ENCODE results near the gene NR4A2.

NR4A2 gene

DNA sequence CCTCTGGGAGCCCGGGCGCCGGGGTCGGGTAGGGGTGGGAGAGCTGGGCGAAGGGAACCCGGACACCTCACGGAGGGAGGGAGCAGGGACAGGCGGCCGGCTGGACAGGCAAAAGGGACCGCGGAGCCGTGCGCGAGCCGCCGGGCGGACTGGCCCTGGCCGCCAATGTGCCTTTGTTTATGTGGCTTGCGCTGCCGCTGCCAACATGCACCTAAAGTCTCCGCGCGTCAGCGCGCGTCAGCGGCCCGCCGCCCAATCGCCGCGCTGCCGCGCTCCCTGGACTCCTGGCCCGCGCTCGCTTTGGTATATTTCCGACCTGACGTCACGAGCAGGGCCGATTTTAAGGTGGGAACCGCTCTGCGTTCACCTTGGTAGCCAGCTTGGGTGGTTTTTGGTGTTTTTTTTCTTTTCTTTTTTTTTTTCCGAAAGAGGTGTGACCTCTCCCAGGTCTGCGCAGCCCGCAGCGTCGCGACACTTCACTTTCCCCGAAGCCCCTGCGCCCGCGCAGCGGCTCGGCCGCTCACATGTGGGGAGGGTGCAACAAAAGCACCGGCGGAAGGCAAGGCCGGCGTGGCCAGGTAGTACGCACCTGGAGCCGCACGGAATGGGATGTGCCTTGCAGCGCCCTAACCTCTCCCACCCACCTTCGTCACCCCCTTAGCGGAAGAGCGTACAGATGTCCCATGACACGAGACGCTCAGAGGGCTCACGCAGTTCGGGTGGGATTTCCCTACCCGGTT lies at the start of gene NR4A2:
Gene NR4A2, minus strand, starts transcription at position 188 of the 740 bp plus-strand sequence. CDS start 2,535 bp downstream, outside the sequence.
- peak; percentile 90 for DNase-seq

DNA sequence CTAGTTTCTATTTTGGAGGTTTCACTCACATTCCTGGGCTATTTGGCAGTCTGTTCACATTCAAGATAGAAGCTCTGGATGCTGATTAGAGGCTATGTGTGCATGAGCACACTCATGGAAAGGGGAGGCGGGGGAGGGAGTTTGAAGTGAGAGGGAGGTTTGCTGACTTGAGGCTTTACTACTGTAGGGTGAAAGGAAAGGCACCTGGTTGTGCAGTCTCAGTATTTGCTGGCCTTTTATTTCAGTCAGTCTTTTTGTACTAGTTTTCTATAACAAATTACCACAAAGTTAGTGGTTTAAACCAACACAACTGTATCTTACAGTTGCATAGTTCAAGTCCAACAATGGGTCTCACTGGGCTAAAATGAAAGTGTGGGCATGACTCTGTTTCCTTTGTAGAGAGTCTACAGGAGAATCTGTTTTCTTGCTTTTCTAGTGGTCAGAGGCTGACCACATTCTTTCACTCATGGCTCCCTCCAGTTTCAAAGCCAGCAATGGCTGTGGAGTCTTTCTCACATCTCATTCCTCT lies 47.7 kb upstream of the NR4A2 start:
- DNase-seq = no peak

DNA sequence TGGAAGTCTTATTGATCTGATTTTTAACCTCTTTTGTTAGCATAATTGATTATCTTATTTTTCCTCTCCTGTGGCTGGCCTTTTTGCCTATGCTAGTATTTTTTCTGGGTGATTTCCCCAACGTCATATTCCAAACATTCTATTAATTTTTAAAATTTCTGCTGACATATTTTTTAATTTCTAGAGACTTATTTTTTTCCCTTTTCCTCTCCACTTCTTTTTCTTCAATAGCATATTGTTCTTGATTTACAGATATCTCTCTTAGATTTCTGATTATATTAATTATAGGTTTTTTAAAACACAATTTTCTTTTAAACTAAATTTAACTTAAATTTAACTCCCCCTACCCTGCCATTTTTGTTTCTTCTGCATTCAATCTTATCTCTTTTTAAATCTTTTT lies 47.2 kb upstream of the NR4A2 start:
- DNase-seq = no peak

DNA sequence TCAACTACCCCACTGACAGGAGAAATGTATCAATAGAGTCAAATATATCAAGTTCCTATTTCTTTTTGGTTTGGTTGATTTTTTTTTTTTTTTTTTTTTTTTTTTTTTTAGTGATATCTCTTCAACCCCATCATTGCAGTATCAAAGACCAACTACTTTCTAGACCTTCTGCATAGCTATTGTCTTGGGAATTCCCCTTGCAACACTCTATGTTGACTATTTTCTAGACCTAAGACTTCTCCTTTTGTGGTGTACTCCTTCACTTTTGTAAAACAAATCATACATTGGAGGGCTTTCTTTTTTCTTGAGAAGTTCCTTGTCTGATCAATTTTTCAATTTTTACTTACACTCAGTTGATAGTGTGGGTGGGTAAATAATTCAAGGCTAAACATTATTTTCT lies 46.5 kb upstream of the NR4A2 start:
- DNase-seq = no peak

DNA sequence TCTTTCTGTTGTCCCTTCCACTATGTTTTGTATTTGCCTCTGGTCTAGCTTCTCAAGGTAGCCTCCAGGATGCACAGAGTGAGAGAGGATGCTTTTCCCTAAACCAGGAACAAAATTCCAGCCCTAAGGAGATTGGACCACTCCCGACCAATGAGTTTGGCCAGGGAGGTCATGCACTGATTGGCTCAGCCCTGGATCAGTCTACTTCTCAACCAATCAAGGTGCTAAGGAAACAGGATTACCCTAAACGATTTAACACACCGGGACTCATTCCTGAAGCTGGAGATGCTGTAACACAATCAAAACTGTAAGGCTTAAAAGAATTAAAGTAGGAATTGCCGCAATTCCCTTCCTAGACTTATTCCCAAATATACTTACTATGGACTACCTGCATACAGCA lies 34.2 kb upstream of the NR4A2 start:
- no peak for DNase-seq

DNA sequence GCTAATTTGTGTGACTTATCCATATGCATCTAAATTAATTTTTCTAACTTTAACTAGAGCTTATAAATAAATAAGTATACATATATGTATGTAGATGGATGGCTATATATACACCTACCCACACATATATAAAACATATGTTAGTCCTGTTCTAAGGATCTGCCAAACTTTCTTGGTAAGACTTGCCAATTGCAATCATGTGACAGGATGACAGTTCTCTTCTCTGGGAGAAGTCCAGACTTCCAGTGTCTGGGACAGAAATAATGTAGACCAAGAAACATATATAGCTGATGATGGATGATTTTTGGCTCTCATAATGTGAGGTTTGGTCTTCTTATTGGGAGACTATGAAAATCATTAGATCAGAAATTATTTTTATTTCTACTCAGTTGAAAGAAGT lies 30.6 kb upstream of the NR4A2 start:
- DNase-seq = no peak

DNA sequence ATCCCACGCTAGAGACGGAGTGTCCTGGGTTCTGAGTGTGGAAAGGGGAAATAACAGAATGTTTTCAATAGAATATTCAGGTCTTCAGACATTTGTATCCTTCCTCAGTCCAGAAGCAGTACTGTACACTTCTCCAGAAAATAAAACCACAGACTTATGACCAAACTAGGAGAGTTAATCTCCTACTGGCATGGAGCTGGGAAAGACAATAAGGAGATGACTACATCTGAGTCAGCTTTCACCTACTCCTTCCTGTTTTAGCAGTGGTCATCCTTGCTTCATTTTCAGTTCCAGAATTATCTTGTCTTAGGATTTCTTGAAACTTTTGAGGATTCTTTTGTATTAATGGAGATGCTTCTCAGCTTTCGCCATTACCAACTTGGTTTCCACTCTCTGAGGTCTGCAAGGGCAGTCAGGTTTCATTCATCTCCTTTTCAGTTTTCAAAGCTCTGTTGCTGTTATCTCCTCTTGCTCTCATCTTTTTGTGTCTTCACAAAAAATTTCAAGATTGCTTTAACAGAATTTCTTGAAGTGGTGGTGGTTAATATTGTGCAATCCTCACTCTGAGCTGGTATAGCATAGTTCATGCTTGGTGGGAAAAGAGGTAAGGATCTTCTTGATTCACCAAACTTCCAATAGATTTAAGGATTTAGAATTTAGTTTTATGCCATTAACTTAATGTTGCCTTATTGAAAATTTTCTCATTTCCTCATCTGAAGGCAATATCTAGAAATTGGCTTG lies 23.7 kb upstream of the NR4A2 start:
- no peak for DNase-seq

DNA sequence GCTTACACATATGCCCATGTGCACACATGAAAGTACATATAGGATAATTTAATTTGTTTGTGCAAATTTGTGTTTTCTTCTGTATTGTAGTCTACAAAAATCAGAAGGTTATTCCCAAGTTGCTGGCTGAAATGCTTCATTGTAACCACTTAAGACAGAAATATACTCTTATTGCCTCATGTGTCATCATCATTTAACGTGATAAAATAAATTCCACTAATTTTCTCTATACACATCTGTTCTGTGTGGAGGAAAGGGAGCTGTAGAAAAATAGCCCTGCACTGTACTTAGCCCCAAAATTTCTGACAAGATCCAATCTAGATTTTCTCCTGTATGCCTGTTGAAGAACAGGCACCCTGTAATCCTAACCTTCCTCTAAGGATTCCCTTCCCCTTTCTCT lies 20.4 kb upstream of the NR4A2 start:
- no peak for DNase-seq

DNA sequence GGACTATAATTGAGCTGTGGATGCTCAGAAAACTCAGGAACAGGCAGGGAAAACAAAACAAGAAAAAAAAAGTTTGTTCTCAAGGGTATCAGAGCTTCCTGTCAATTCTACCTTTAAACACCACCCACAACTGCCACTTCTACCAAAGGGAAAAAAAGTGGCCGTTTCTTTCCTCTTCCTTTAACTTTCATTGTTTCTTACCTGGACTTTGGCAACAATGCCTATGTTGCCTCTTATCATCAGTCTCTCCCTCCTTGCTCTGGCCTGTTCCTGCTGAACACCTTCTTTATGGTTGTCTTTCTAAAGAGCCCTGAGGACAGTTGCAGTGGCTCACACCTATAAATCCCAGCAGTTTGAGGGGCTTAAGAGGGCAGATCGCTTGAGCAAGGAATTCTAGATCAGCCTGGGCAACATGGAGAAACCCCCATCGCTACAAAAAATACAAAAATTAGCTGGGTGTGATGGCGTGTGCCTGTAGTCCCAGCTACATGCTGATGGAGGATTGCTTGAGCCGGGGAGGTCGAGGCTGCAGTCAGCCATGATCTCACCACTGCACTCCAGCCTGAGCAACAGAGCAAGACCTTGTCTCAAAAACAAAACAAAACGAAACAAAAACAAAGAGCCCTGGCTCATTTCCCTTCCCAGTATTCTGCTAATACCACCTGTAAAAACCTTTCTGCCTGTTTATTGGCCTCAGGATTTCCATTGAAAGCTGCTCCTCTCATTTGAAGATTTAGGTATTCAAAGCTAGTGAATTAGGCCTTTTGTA lies 18.0 kb upstream of the NR4A2 start:
- no peak for DNase-seq

DNA sequence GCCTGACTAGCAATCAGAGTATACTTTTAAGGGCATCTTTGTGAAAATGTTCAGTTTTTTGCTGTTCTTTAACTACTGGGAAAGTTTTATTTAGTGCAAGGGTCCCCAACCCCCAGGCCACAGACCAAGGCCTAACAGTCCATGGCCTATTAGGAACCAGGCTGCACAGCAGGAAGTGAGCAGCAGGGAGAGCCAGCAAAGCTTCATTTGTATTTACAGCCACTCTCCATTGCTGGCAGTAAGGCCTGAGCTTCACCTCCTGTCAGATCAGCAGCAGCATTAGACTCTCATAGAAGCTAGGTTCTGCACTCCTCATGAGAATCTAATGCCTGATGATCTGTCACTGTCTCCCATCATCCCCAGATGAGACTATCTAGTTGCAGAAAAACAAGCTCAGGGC lies 17.1 kb upstream of the NR4A2 start:
- no peak for DNase-seq

DNA sequence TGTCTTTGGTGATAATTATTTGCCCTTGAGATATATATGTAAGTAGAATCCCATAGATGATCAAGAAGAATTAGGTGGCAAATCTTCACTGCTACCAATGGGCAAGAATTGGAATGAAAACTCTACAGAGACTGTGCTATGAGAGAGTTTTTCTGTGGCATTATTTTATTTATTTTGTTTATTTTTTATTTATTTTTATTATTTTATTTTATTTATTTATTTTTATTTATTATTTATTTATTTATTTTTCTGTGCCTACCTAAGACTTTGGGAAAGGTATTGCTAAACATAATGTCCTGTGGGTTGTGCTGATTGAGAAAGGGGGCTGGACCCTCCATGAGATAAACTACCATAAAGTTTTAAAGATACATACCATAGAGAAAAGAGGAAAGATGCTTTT lies 16.6 kb upstream of the NR4A2 start:
- no peak for DNase-seq

DNA sequence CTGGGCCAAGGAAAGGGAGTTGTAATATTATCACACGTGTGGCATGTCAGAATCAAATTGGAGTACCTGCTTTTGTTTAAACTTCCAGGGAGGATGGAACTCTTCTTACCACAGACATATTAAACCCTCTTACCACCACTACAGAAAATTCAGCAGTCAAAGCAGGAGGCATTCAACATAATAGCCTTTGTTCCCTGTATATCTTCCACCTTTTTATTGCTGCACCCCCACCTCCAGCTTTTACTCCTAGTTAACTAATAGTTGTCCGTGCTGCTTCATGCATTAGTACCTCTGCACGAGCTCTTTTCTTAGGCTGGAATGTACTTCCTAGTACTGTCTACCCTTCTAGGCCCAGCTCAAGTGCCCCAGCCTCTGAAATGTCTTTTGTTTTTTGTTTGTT lies 14.9 kb upstream of the NR4A2 start:
- DNase-seq = no peak

DNA sequence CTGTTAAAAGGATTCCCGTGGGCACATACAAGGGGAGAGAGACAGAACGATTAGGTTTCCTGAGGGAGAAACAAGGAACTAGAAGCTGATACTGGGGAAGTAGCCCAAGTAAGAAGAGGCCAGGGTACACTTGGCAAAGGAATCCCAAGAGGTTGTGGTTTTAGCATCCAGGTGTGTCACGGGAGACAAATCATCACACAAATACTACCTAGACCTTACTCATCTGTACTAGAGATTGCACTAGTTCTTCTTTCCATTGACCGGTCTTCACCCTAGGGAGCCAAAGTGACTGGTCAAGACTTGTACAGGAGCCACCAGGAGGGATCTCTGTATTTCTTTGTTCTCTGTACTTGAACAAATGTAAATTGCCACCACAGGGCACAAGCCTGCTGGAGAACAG lies 14.2 kb upstream of the NR4A2 start:
- DNase-seq = no peak

DNA sequence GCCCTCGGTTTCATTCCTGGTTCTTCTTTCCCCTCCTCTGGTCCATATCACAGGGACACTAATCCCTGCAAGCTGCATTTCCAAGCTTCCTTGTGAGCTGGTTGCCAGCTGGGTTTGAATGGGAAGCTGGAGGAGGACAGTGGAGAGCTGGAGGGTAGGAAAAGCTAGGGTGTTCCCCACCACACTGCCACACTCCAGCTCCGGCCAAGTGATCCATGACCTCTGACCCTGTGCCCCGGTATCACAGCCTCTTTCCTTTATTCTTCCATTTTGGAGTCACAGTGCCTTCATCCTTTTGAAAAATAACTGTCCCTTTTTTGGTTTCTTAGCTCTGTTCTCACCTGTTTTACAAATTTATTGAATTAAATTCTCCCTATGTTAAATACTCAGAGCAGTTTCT lies 13.1 kb upstream of the NR4A2 start:
- DNase-seq = no peak

DNA sequence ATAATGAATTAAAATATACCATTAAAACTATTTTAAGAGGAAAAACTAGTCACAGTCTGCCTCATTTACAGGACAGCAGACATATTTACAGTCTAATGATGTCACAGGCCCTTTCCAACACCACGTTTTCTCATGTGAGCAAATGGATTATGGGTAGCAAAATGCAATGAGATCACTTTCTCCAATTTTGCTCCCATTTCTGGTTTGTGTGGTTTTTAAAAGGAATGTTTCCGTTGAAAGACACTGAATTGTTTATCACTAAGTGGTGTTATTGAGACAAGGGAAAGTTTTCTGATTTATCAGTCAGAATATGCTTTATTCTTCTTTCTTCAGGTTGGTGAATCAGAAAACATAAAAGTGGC lies 11.4 kb upstream of the NR4A2 start:
- no peak for DNase-seq

DNA sequence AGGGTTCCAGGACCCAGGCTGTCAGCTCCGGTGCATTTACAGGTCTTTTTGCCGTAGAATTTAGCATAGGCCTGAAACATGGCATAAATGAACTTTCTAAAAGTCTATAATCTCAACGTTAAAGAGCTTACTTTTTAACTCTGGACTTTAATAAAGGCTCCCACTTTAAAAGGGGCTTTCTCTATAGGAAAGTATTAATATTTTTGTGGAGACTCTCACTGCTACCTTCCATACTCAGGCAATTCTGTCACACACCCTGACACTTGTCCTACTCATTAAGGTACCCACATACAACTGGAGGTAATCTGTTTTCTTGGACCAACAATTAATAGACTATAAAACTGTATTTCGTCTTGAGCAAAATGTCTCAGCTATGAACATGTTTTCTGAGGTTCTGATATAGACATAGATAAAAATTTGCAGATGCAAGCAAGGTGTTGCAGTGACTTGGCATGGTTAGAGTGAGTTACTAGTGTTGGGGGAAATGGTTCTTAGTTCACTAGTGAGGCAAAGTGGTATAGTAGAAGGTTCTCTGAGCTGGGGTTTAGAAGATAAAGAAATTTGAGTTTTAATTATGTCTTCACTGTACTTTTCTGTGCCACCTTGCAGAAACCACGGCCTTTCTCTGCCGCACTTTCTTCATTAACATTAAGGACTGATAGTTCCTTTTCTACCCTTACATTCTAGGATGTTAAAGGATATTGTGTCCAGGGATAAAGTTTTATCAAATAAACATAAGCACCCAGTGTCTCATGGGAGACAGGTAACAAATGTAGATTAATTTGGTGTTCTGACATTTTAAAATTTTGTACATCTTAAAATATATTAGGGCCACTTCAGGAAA lies 10.8 kb upstream of the NR4A2 start:
- DNase-seq = no peak

DNA sequence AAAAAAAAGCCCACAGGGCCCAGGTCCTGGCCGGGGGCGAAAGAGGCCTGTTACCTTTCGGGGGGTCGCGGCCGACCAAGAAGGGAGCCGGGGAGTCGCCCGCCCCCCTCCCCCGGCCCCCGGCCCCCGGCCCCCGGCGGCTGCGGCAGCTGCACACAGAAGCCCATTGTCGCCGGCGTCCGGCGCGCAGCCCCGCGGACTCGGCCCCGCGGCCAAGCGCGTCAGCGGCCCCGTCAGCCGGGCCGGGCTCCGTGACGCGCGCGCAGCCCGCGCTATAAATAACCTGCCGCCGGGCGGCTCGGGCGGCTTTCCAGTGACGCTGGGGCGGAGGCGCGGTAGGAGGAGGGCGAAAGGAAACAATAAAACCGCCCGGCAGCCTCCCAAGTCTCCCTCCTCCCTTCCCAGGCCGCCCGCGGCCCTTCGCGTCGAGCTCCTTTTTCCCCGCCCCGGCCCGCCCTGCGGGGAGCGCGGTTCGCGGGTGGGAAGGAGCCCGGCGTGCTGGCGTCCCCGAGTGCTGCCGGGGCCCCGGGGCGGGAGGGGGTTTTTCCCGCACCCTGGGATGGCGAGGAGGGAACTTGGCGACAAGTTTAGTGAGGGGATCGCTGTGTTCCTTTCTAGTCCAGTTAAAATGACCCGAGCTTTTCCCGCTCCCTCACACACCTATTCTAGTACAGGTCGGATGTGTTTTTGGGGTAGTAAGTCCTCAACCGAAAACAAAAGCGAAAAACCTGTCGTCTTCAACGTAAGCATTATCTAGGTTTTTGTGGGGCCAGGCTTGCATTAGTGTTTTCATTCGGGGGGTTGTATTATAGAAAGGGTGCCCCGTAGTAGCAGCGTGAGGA lies 10.0 kb upstream of the NR4A2 start:
- peak; percentile 85 for DNase-seq

DNA sequence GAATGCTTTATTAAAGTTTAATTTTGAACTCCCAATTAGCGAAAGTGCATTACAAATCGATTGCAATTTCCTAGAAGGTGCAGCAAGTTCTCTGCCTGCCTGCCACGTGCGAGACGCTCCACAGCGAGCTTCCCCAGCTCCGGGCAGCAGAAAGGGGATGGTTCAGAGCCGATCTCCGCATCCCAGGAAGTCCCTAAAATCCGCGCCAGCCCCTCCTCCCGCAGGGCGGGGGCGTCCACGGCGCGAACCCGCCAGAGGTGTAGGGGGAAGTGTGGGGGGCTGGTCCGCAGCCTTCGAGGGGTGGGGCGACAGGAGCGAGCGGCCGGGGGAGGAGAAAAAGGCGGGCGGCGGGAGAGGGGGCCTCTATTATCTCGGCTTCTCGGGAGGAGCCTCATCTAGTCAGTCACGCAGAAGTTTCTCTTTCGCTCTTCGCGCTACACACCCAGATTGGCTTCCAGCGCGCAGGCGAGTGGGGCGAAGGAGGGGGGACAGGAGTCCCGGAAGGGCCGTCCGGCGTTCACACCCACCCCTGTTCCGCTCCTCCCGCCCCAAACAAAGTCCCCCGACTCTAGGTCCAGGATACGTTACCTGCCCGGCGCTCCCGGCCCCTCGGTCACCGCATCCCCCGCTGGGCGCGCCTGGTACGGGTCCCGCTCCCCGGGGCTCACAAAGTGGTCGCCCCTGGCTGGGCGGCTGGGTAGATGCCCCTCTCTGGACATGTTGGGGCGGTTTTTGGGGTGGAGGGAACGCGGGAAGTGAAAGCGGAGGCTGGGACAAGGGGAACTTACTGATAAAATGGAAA lies 9.1 kb upstream of the NR4A2 start:
- peak; percentile 87 for DNase-seq

DNA sequence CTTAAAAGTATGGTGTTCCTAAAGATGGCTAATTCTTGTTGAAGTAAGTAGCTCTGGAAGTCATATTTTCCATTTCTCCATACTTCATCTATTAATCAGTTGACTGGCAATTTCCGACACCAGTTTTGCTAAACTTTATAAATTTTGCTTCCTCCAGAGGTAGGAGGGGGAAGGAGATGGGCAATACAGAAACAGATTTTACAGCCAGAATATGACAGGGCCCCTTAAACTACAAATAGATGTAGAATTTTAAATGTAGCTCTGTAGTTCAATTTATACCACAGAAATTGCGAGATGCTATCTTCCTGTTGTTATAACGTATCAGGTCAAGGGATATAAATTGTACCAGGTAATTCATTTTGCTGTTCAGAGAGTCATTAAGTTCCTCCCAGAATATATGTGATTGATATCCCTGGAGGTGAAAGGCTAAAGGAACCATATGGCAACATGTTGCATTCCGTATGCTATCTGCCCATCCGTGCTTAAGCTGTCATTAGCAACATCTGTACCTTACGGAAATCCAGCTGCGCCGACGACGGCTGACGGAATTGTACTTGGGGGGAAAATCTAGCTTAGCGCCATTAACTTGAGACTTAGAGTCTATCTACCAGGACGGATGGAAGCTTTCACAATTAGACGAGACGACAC lies 8.4 kb upstream of the NR4A2 start:
- peak; percentile 39 for DNase-seq

DNA sequence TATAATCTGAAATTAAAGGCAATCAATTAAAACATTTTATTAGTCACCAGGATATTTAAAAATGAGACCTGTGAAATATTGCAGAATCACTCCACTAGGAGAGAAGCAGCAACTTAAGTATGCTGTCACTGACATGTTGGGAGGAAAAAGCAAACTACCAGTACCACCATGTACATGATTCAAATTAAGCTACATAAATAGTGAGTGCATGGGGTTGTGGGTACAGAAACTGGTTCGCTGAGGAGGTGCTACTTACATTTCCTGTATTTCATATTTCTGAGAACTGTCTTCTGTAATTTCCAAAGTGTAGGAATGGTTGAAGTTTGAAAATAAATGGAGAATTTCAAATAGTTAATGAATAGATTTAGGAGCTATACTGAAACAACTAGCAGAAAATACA lies 7.9 kb upstream of the NR4A2 start:
- DNase-seq = no peak
